ENCODE results near the gene MSL1. TPM values are rescaled to one million over a fixed set of nuclear protein-coding genes. Genes with fewer than 3 reads are reported as not detected.
A peak's percentile ranks its signal among the peaks of the same experiment; 100 is the strongest.

The MSL1 gene
- total and polyA plus RNA-seq, 2 of the 13 experiments (the other 11 are each of a cell fraction or from before 2014, with no cell fraction given), result 63.8 to 88.5 TPM

DNA sequence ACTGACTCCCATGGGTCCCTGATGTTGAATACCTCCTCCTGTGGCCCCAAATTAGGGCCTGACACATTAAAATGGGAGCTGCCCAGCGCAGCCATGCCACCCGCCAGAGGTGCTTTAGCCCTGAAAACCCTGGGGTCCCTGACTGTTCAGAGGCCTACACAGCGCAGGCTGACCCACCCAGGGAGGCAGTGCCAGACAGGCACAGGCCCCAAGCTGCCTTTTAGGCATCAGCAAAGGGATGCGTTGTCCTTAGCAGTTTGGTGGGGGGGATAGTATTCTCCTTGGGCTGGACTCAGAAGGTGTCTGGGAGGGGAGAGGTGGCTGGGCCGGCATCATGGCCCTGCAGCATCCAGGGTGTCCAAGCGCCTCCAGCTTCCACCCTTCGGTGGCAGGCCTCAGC lies 56.9 kb downstream of the MSL1 start:
- no peak overlapping the region for H3K27ac ChIP-seq (ENCODE audit: extremely low read length, insufficient read depth, low read length)

DNA sequence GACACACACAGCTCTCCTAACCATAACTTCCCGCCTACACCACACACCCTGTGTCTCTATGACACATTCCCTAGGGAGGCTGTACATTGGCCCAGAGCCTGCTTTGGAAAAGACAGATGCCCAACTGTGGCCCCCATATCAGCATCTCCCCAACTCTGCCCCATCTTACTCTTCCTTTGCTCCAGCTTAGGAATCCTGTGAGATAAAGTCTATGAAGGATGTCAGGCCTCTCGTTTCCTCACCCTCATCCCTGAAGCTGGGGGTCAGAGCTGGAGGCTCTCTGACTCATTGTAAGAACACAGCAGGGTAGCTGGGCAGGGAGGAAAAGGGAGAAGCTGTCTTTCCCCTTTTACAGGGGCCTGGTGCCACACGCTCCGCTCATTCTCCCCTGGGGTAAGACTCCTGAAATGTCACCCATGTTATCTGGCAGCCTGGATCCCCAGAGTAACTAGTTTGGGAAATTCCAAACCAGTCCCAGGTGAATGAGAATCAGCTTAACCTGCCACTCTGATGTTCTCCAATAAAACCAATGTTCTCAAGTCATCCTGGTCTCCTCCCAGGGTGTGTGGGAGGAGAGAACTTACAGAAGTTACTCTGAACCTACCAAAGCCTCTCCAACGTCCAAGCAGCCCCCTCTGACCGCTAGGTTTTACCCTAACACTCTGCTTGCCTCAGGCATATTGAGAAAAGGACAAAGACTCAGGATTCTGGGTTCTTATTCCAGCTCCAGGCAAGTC lies 58.3 kb downstream of the MSL1 start:
- no peaks in the 10 kb centered on the region for H3K9me3 ChIP-seq (ENCODE audit: low read length)
- no peaks in the 10 kb centered on the region for H4K20me1 ChIP-seq (ENCODE audit: insufficient read depth, low read length)
- FAIRE-seq, result no peak
- H3K79me2 ChIP-seq (ENCODE audit: insufficient read depth, low read length), result no peaks in the 10 kb centered on the region
- H3K36me3 ChIP-seq (replicated peaks in 1 of 2; ENCODE audit: control insufficient read depth in 1 of 2, insufficient read depth in 2 of 2, low read length in 2 of 2), result peaks cover 13 to 15% of the 10 kb centered on the region in 2 experiments; a peak in 4 of 5 replicates
- no peak for DNase-seq (ENCODE audit: low spot score)
- TSS peak; percentile 29 for BruUV-seq (replicated peaks)
- ATAC-seq, result no peak
- TF ChIP-seq PAX8 (CRISPR knock-in tag; IDR thresholded peaks at IDR 0.05; ENCODE audit: borderline replicate concordance), result no peak
- TF ChIP-seq AKNA (CRISPR knock-in tag; IDR thresholded peaks at IDR 0.05; ENCODE audit: borderline replicate concordance), result no peak
- TF ChIP-seq ZNF160 (CRISPR knock-in tag; IDR thresholded peaks at IDR 0.05), result no peak
- TF ChIP-seq MATR3 (CRISPR knock-in tag; IDR thresholded peaks at IDR 0.05), result no peak
- no peak for TF ChIP-seq ATF7-NPFF (CRISPR knock-in tag; IDR thresholded peaks at IDR 0.05; ENCODE audit: low read depth)
- no peak for TF ChIP-seq ZNF430 (CRISPR knock-in tag; IDR thresholded peaks at IDR 0.05)
- TF ChIP-seq SCMH1 (CRISPR knock-in tag; IDR thresholded peaks at IDR 0.05; ENCODE audit: borderline replicate concordance), result no peak
- ChIA-PET CTCF (ENCODE audit: low intra/inter-chr PET ratio, low total read pairs) (no interaction called here), POLR2A (no interaction called here)
- no peak overlapping the region for H3K4me3 ChIP-seq (replicated peaks in 1 of 3; ENCODE audit: insufficient read depth in 1 of 3, low read depth in 2 of 3, low read length in 3 of 3)
- in situ Hi-C loops (cut with HindIII; ENCODE audit: extremely low pct_ligation_motif_present, low pct_unique_long_range_greater_than_20kb), result no loop called here
- H3K9ac ChIP-seq (ENCODE audit: insufficient read depth, low read depth, low read length), result no peak overlapping the region
- H3K27me3 ChIP-seq (ENCODE audit: control insufficient read depth in 1 of 2, insufficient read depth in 2 of 2, low read length in 2 of 2), result no peaks in the 10 kb centered on the region
- intact Hi-C loops (cut with micrococcal nuclease; ENCODE audit: unreplicated experiment), result no loop called here
- WGBS (ENCODE audit: low lambda C conversion rate), result 83% methylated on average over 6 of the region's 6 CpGs
- peaks cover 15% of the 10 kb centered on the region for H3K4me1 ChIP-seq (ENCODE audit: insufficient read depth, low read length)
- H3K27ac ChIP-seq (ENCODE audit: extremely low read length, insufficient read depth, low read length), result no peak overlapping the region
- H2AFZ ChIP-seq (ENCODE audit: low read length), result no peak overlapping the region
- H3K4me2 ChIP-seq (ENCODE audit: low read depth, low read length), result no peak overlapping the region

More for the DNA sequence above, 56.9 kb downstream of the MSL1 start:
- DNase-seq (ENCODE audit: low spot score) (no peak), FAIRE-seq (no peak), ATAC-seq (no peak)
- peaks cover 13 to 22% of the 10 kb centered on the region in 2 experiments; a peak in 4 of 5 replicates for H3K36me3 ChIP-seq (replicated peaks in 1 of 2; ENCODE audit: control insufficient read depth in 1 of 2, insufficient read depth in 2 of 2, low read length in 2 of 2)
- H3K4me1 ChIP-seq (ENCODE audit: insufficient read depth, low read length), result peaks cover 17% of the 10 kb centered on the region
- H3K79me2 ChIP-seq (ENCODE audit: insufficient read depth, low read length), result no peaks in the 10 kb centered on the region
- H2AFZ ChIP-seq (ENCODE audit: low read length), result no peak overlapping the region
- no peaks in the 10 kb centered on the region for H3K27me3 ChIP-seq (ENCODE audit: control insufficient read depth in 1 of 2, insufficient read depth in 2 of 2, low read length in 2 of 2)
- no peaks in the 10 kb centered on the region for H4K20me1 ChIP-seq (ENCODE audit: insufficient read depth, low read length)
- TF ChIP-seq HNRNPL (IDR thresholded peaks at IDR 0.05; ENCODE audit: low read depth, low read length), result no peak
- TF ChIP-seq ZNF768 (CRISPR knock-in tag; IDR thresholded peaks at IDR 0.05), result peak; percentile 19; the same call in 1 of the 2 replicates
- no peak overlapping the region for H3K4me2 ChIP-seq (ENCODE audit: low read depth, low read length)
- WGBS (ENCODE audit: low lambda C conversion rate), result 100% methylated on average over 7 of the region's 7 CpGs
- intact Hi-C loops (cut with micrococcal nuclease; ENCODE audit: unreplicated experiment) (no loop called here), in situ Hi-C loops (cut with HindIII; ENCODE audit: extremely low pct_ligation_motif_present, low pct_unique_long_range_greater_than_20kb) (no loop called here)
- CTCF ChIA-PET (ENCODE audit: low intra/inter-chr PET ratio, low total read pairs), result no interaction called here
- H3K4me3 ChIP-seq (replicated peaks in 1 of 3; ENCODE audit: insufficient read depth in 1 of 3, low read depth in 2 of 3, low read length in 3 of 3), result no peak overlapping the region
- POLR2A ChIA-PET, result no interaction called here
- no TSS peak for BruUV-seq (replicated peaks)
- no peaks in the 10 kb centered on the region for H3K9me3 ChIP-seq (ENCODE audit: low read length)
- no peak overlapping the region for H3K9ac ChIP-seq (ENCODE audit: insufficient read depth, low read depth, low read length)
